Activated naive CD4-positive, alpha-beta T cell treated with anti-CD3 and anti-CD28 coated beads for 36 hours (primary cell): ENCODE data around the gene RAB13. TPM values are rescaled to one million over a fixed set of nuclear protein-coding genes. Genes with fewer than 3 reads are reported as not detected.

Source experiments
- CTCF ChIA-PET: fragments of 350-600 bp; sonication (Branson Sonifier 250); formaldehyde crosslinking; loops from one replicate; lab custom pipeline; 2021; ENCODE audit warnings: antibody characterized with exemption; lab: Charles Lee
- DNase-seq: peaks from one replicate; pipeline ENCODE4 v3.0.0-alpha.2; 2020
- H3K27ac Mint-ChIP-seq: one replicate; pipeline ENCODE4 v1.8.0; 2021; ENCODE audit warnings: mild to moderate bottlenecking, mixed read lengths
- H3K27me3 Mint-ChIP-seq: one replicate; pipeline ENCODE4 v1.8.0; 2021; ENCODE audit warnings: low read depth, mixed read lengths
- H3K36me3 Mint-ChIP-seq: one replicate; pipeline ENCODE4 v1.8.0; 2021; ENCODE audit warnings: low read depth, mixed read lengths
- H3K4me1 Mint-ChIP-seq: one replicate; pipeline ENCODE4 v1.8.0; 2021; ENCODE audit warnings: low read depth, mixed read lengths
- H3K4me3 Mint-ChIP-seq: one replicate; pipeline ENCODE4 v1.8.0; 2021; ENCODE audit warnings: mild to moderate bottlenecking, moderate library complexity, mixed read lengths
- H3K9me3 Mint-ChIP-seq: one replicate; pipeline ENCODE4 v1.8.0; 2021; ENCODE audit warnings: mixed read lengths
- intact Hi-C: fragments of 100-400 bp; cut with micrococcal nuclease; formaldehyde crosslinking; loops from one replicate; pipeline ENCODE4 v1.15.1; 2023
- total RNA-seq, 2 experiments: library from RNA; stranded (reverse); gene quantifications; one replicate each; pipeline ENCODE4 v1.2.3, GENCODE V29; 2021

Gene RAB13
- total RNA-seq, 2 experiments from 2014 or later, result 26.6 to 27.0 TPM

- no peaks in the 10 kb centered on the region for H3K27me3 Mint-ChIP-seq
- peaks cover 15% of the 10 kb centered on the region for H3K36me3 Mint-ChIP-seq
- CTCF ChIA-PET, result interaction anchor here (0.6 to 2.6 kb wide), 7 partner anchors 8 to 373 kb away, joined by 3 to 12 read pairs (median 4); partner anchors contain the start of genes DENND4B, JTB and RAB13
- H3K27ac Mint-ChIP-seq, result peak overlapping the region; percentile 88
- intact Hi-C loops, result loop anchor here (1.0 to 10.0 kb wide), 7 partner anchors 14 to 1042 kb away; partner anchors contain the start of genes ILF2, JTB, RPS27 and S100A6
- peak overlapping the region; percentile 82 for H3K4me3 Mint-ChIP-seq
- peak; percentile 46 for DNase-seq
- H3K9me3 Mint-ChIP-seq, result no peaks in the 10 kb centered on the region
- peaks cover 44% of the 10 kb centered on the region for H3K4me1 Mint-ChIP-seq
Observed at GRCh38 chr1:153962088-153963029, 23.8 kb downstream of the RAB13 start.

DNA sequence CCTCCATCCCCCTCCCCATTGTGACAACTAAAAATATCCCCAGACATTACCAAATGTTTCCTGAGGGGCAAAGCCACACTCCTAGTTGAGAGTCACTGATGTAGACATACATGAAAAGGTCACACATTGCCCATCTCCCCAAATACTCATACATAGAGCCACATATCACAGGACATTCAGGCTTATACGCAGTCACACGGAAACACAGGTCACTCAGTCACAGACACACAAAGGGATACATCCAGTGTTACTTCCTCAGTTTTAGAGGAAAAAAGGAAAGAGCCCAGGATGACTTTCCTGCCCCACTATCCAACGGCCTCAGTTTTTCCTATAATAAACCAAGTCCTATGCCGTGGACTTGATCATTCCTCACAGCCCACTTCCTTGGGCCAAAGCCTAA, 24.7 kb downstream of the RAB13 start:
- peaks cover 9% of the 10 kb centered on the region for H3K36me3 Mint-ChIP-seq
- DNase-seq, result no peak
- H3K4me3 Mint-ChIP-seq, result peak overlapping the region; percentile 82
- H3K27ac Mint-ChIP-seq, result peak overlapping the region; percentile 48
- intact Hi-C loops, result loop anchor here (5.0 to 10.0 kb wide), 3 partner anchors 289 to 1043 kb away; partner anchors contain the start of genes ILF2, S100A6 and ZBTB7B
- CTCF ChIA-PET, result interaction anchor here (0.9 kb wide), 1 partner anchor 9 kb away, joined by 3 read pairs; no protein-coding TSS in a partner anchor
- peaks cover 45% of the 10 kb centered on the region for H3K4me1 Mint-ChIP-seq
- no peaks in the 10 kb centered on the region for H3K9me3 Mint-ChIP-seq
- H3K27me3 Mint-ChIP-seq, result no peaks in the 10 kb centered on the region

GRCh38 chr1:153960206-153960605, 25.9 kb downstream of the RAB13 start:
- H3K9me3 Mint-ChIP-seq, result no peaks in the 10 kb centered on the region
- DNase-seq, result no peak
- no peaks in the 10 kb centered on the region for H3K27me3 Mint-ChIP-seq
- H3K4me3 Mint-ChIP-seq, result no peak overlapping the region
- CTCF ChIA-PET, result interaction anchor here (0.6 kb wide), 2 partner anchors 15 to 33 kb away, joined by 3 to 4 read pairs; no protein-coding TSS in a partner anchor
- intact Hi-C loops, result loop anchor here (5.0 to 10.0 kb wide), 3 partner anchors 288 to 1045 kb away; partner anchors contain the start of genes ILF2, S100A6 and ZBTB7B
- no peak overlapping the region for H3K27ac Mint-ChIP-seq
- peaks cover 46% of the 10 kb centered on the region for H3K4me1 Mint-ChIP-seq
- peaks cover 6% of the 10 kb centered on the region for H3K36me3 Mint-ChIP-seq

GRCh38 chr1:153959454-153959853, 26.7 kb downstream of the RAB13 start:
- Mint-ChIP-seq H3K4me3 (no peak overlapping the region), H3K36me3 (peaks cover 7% of the 10 kb centered on the region), H3K27me3 (no peaks in the 10 kb centered on the region), H3K9me3 (no peaks in the 10 kb centered on the region), H3K4me1 (peaks cover 50% of the 10 kb centered on the region), H3K27ac (peak overlapping the region; percentile 34)
- intact Hi-C loops, result loop anchor here (5.0 kb wide), 2 partner anchors 232 to 313 kb away; partner anchors contain the start of genes HAX1 and INTS3
- no peak for DNase-seq
- CTCF ChIA-PET, result interaction anchor here (0.6 to 1.3 kb wide), 3 partner anchors 13 to 33 kb away, joined by 3 to 7 read pairs (median 4); partner anchors contain the start of gene DENND4B

DNA sequence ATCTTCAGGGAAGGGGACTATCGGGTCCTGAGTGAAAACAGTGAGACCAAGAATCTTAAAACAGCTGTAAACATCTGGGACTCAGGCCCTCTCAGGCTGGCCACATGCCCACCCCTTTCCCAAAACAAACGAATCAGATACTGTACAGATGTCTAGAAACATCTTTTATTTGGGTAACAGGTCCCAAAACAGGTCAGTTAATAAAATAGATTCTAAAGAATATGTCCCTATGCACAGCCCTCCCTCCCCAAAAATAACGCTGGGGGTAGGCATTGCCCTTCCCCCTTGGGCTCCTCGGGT, 27.2 kb downstream of the RAB13 start:
- peaks cover 52% of the 10 kb centered on the region for H3K4me1 Mint-ChIP-seq
- DNase-seq, result no peak
- CTCF ChIA-PET, result interaction anchor here (1.3 kb wide), 2 partner anchors 12 to 30 kb away, joined by 4 to 7 read pairs; partner anchors contain the start of gene DENND4B
- peak overlapping the region; percentile 92 for H3K27ac Mint-ChIP-seq
- intact Hi-C loops, result loop anchor here (1.0 to 5.0 kb wide), 9 partner anchors 8 to 313 kb away; partner anchors contain the start of genes CREB3L4, HAX1, INTS3 and JTB
- no peaks in the 10 kb centered on the region for H3K27me3 Mint-ChIP-seq
- no peaks in the 10 kb centered on the region for H3K9me3 Mint-ChIP-seq
- H3K4me3 Mint-ChIP-seq, result peak overlapping the region; percentile 86
- peaks cover 11% of the 10 kb centered on the region for H3K36me3 Mint-ChIP-seq

DNA sequence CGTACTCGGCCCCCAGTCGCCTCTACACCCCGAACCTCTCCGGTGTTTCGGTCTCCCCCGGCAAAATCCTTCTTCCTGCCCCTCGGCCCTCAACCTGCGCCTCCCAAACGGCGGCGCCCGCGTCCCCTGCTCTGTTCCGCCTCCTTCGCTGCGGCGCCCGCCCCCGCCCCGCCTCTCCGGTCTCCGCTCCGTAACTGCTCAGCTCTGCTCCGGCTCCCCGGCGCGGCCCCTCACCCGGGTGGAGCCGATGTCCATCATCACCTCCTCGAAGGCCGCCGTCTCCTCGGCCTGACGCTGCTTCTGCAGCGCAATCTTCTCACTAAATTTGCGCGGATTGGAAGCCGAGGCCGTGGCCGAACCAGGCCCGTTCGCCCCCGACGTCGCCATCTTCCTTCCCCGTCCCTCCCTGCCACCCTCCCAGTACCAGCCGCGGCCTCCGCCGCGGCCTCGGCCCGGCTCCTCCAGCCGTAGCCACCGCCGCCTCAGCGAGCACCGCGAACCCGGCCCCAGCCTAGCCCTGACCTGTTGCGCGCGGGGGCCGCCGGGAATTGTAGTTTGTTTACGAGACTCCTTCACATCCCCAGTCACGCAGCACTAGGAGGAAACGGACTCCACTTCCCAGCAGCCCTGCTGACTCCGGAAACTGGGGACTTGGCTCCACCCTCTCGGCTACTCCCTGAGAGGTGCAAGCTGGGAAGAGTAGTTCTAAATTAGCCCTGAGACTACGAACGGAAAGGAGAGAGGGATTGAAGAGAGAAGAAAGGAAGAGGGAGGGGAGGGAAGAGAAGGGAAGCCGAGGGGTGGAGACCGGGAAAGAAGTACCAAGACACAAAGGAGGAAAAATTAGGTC, 27.8 kb downstream of the RAB13 start, which contains the start of gene CRTC2:
Gene CRTC2, minus strand, starts transcription at position 502 of the 850 bp plus-strand sequence. Its CDS starts 115 bp downstream, at position 387.
- DNase-seq, result peak; percentile 99
- CTCF ChIA-PET, result interaction anchor here (1.3 kb wide), 3 partner anchors 12 to 31 kb away, joined by 4 to 7 read pairs (median 5); partner anchors contain the start of genes DENND4B and RAB13
- H3K4me1 Mint-ChIP-seq, result peaks cover 53% of the 10 kb centered on the region
- no peaks in the 10 kb centered on the region for H3K27me3 Mint-ChIP-seq
- peaks cover 13% of the 10 kb centered on the region for H3K36me3 Mint-ChIP-seq
- H3K4me3 Mint-ChIP-seq, result peak within 1 kb of the TSS; percentile 86
- intact Hi-C loops, result loop anchor here (1.0 to 5.0 kb wide), 9 partner anchors 9 to 314 kb away; partner anchors contain the start of genes CREB3L4, HAX1, INTS3 and JTB
- H3K9me3 Mint-ChIP-seq, result no peaks in the 10 kb centered on the region
- H3K27ac Mint-ChIP-seq, result peak within 1 kb of the TSS; percentile 92

DNA sequence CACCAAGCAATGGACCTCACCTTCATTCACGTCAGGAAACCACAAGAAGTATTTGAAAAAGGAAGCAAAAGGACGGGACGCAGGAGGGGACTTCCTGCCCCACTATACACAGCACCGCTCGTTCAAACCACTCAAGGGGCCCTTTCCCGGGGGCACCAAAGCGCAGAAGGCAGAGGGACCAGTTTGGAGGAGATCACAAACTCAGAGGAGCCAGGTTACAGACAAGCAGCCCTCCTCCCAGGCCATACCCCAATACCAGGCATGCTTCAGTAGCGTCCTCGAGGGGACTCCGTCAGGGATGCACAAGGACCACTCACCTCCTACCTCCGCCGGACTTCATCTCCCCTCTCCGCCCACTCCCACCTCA, 28.4 kb downstream of the RAB13 start:
- CTCF ChIA-PET, result interaction anchor here (0.6 to 2.0 kb wide), 3 partner anchors 13 to 307 kb away, joined by 4 to 7 read pairs (median 5); partner anchors contain the start of gene RAB13
- H3K4me3 Mint-ChIP-seq, result peak overlapping the region; percentile 86
- peak overlapping the region; percentile 92 for H3K27ac Mint-ChIP-seq
- peaks cover 52% of the 10 kb centered on the region for H3K4me1 Mint-ChIP-seq
- intact Hi-C loops, result loop anchor here (1.0 to 5.0 kb wide), 10 partner anchors 10 to 315 kb away; partner anchors contain the start of genes CREB3L4, HAX1, INTS3 and JTB
- peak; percentile 64 for DNase-seq
- H3K27me3 Mint-ChIP-seq, result no peaks in the 10 kb centered on the region
- peaks cover 16% of the 10 kb centered on the region for H3K36me3 Mint-ChIP-seq
- H3K9me3 Mint-ChIP-seq, result no peaks in the 10 kb centered on the region

- CTCF ChIA-PET, result interaction anchor here (0.6 to 2.0 kb wide), 6 partner anchors 10 to 307 kb away, joined by 4 to 10 read pairs (median 6); partner anchors contain the start of genes CREB3L4, DENND4B, JTB and RAB13
- peak overlapping the region; percentile 86 for H3K4me3 Mint-ChIP-seq
- no peaks in the 10 kb centered on the region for H3K9me3 Mint-ChIP-seq
- H3K27me3 Mint-ChIP-seq, result no peaks in the 10 kb centered on the region
- intact Hi-C loops, result loop anchor here (1.0 to 5.0 kb wide), 3 partner anchors 230 to 315 kb away; partner anchors contain the start of genes HAX1, INTS3 and UBAP2L
- DNase-seq, result no peak
- H3K4me1 Mint-ChIP-seq, result peaks cover 48% of the 10 kb centered on the region
- peak overlapping the region; percentile 92 for H3K27ac Mint-ChIP-seq
- H3K36me3 Mint-ChIP-seq, result peaks cover 12% of the 10 kb centered on the region
Observed at GRCh38 chr1:153956997-153957715, 29.0 kb downstream of the RAB13 start.

DNA sequence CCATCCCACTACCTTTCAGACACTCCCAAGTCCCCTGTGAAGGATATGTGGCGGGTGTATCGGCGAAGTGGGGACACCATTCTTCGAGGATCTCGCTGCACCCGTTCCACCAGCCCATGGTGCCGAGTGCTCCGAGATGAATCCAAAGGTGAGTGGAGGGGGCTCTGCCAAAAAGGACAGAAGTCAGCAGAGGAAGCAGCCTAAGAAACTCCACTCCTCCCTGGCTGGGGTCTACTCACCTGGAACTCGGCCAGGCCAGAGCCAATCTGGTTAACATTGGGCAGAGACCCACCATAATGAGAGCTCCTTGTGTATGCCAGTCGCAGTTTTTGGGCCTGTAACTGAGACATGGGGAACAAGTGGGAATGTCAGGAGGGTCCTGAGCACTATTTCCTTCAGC, 31.3 kb downstream of the RAB13 start:
- peaks cover 26% of the 10 kb centered on the region for H3K36me3 Mint-ChIP-seq
- no peak overlapping the region for H3K4me3 Mint-ChIP-seq
- H3K27me3 Mint-ChIP-seq, result no peaks in the 10 kb centered on the region
- peak overlapping the region; percentile 27 for H3K27ac Mint-ChIP-seq
- peaks cover 37% of the 10 kb centered on the region for H3K4me1 Mint-ChIP-seq
- no peak for DNase-seq
- no peaks in the 10 kb centered on the region for H3K9me3 Mint-ChIP-seq
- intact Hi-C loops, result loop anchor here (5.0 kb wide), 2 partner anchors 228 to 317 kb away; partner anchors contain the start of genes HAX1 and INTS3
- CTCF ChIA-PET, result interaction anchor here (0.7 to 1.1 kb wide), 2 partner anchors 23 to 30 kb away, joined by 3 to 4 read pairs; partner anchors contain the start of gene JTB

- H3K4me3 Mint-ChIP-seq, result no peak overlapping the region
Observed at GRCh38 chr1:153953859-153954365, 32.2 kb downstream of the RAB13 start.

More at GRCh38 chr1:153953859-153954365, 32.2 kb downstream of the RAB13 start:
- H3K4me1 Mint-ChIP-seq, result peaks cover 36% of the 10 kb centered on the region
- no peaks in the 10 kb centered on the region for H3K9me3 Mint-ChIP-seq
- CTCF ChIA-PET, result no interaction called here
- H3K27me3 Mint-ChIP-seq, result no peaks in the 10 kb centered on the region
- H3K27ac Mint-ChIP-seq, result peak overlapping the region; percentile 27
- intact Hi-C loops, result no loop called here
- H3K36me3 Mint-ChIP-seq, result peaks cover 28% of the 10 kb centered on the region
- DNase-seq, result no peak
